ENCODE results near the gene CUL4A.
"Not testable (repeated sequence)": the region's sequence is repeated elsewhere in the genome, so short reads cannot be mapped to it uniquely, and the experiment has no call there.

The CUL4A gene

DNA sequence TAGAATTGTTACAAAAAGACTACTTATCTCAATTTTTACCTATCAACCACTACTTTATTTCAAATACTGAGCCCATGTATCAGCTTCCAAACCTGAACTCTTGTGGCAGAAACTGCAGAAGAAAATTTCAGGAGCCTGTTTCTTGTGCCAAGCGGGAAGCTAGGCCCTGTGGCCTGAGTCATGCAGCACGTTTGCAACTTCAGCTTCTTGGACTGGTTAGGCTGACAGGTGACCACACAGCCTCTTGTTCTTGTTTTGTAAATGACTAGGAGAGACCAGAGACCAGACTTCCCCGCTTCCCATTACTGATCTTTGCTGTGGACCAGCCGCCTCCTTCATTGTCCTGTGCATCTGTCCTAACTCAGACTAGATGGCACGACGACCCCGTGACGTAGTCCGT lies 84.3 kb downstream of the CUL4A start:
- peak; percentile 60 to 77 (median 74) for DNase-seq

DNA sequence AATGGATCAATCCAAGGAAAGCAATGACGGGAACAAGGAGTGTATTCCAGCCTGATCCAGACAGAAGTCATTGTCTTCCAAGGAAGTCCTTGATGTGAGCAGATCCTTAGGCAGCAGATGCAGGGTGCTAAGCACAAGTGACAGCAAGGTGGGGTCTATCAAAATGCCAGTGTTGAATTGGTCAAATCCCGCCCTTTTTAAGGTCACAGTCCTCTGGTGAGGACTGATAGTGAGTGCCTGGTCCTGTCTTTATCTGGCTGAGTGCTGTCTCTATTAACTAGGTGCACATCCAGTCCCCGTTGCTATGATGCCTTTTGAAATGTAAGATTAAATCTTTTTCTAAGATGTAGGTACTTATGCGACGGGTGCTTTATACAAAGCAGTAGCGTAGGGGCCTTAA lies 86.4 kb downstream of the CUL4A start:
- DNase-seq, result no peak

DNA sequence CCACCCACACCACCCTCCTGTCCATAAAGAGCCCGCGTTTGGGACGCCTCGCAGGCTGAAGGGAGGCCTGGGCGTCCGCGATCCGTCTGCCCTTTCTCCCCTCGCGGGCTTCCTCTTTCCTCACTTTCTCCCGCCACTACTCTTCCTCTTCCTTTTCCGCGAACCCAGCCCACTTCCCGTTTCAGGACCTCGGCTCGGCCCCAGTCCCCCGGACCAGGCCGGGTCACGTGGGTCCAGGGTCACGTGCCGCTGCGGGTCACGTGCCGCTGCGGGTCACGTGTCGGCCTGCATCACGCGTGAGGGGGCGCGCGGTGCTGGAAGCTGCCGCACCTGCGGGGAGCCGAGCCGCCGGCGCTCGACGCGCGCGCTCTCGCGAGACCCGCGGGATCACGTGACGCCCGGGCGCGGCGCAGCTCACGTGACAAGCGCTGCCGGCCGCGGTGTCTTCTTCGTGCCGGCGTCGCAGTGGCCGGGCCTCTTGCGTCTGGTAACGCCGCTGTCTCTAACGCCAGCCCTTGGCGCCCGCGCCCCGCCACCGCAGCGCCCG lies 87.5 kb downstream of the CUL4A start, which contains the start of gene LAMP1:
LAMP1 (plus strand) TSS at position 417 of the 547 bp plus-strand sequence. CDS start 196 bp downstream, outside the sequence.
- peak; percentile 99 for DNase-seq

DNA sequence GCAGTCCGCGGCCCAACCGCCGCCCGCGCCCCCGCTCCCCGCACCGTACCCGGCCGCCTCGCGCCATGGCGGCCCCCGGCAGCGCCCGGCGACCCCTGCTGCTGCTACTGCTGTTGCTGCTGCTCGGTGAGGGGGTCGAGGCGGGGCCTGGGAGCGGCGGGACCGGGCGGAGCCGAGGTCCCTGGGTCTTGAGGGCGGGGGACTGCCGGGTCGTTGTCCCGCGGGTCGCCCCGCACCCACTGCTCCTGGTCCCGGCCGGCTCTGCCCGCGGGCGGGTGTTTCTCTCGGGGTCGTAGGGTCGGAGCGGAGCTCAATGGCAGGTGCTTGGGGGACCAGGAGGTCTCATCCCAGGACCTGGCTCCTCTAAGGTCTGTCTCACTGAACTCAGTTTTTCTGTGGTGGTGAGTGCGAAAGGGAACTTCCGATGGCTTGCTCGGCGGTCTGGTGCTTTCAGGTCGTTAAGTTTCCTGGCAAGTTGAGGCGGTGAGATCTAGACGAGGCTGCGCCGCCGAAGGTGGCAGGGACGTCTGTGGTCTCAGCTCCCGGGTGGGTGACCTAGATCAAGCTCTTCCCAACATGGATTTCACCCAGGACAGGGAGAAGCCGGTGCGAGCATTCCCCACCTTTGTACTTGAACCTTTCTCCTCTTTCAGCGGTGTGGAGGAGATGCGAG lies 88.1 kb downstream of the CUL4A start:
- peak; percentile 56 to 69 (median 64) for DNase-seq

DNA sequence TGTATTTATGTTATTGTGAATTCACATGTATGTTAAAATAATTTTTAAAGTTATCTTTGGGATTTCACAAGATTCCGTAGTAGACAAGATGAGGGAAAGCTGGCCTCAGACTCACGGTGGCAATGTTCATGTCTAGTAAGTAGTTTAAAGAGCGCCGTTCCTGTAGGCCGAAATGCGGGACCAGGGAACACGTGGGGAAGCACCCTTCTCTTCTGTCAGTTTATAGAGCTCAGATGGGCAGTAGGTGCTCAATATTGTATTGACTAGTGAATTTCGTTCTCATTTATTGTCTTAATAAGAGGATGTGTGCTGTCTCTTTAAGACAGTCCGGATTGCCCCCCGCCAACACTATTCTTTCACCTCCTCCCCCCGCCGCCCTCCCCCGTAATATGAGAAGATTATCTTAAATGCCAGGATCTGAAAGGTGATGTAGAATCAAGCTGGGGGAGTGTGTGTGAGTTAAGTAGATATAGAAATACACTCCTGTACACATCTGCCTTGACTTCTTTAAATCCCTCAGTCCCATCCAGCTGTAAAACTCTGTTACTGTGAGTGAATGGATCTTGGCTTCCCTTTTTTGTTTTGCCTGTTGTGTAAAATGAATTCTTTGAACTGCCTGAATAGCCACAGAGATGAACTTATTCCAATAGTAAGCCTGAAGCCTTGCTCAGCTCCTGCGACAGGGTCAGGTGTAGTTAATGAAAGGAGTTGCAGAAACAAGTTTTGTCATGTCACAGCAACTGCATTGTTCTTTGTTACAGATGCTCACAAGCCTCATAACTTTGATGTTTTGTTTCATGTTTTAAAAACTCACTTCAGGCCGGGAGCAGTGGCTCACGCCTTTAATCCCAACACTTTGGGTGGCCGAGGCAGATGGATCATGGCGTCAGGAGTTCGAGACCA lies 88.9 kb downstream of the CUL4A start:
- peak; percentile 27 to 59 (median 46) for DNase-seq

DNA sequence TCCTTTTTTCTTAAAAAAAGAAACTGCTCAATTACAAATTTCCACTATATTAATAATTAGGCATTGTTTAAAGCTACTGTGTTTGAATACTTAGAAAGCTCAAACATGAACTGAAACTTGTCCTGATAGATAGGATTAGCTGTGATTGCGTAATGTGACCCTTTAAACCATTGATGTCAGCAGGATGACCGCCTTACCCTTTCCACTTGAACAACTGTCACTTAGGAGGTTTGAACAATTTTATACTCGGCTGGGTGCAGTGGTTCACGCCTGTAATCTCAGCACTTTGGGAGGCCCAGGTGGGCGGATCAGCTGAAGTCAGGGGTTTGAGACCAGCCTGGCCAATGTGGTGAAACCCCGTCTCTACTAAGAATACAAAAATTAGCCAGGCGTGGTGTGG lies 90.5 kb downstream of the CUL4A start:
- peak; percentile 76 to 94 (median 86) for DNase-seq

DNA sequence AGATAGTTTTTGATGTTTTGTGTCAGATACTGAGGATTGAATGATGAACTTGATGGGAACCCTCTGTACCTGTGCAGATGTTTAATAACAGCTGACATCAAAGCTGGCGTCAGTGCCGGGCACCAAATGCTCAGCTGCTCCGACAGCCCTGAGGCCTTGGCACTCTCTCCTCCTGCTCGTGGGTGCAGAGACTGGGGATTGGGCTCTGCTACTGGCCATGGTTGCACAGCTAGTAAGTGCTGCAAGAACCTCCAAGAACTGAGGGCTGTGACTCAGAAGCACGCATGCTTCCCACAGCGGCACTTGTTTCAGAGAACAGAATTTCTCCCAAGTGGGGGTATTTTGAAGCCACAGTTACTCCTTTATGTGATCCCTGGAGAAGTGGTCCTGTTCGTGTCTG lies 93.6 kb downstream of the CUL4A start:
- peak in 3 of 4 experiments; percentile 30 to 55 (median 46) for DNase-seq

DNA sequence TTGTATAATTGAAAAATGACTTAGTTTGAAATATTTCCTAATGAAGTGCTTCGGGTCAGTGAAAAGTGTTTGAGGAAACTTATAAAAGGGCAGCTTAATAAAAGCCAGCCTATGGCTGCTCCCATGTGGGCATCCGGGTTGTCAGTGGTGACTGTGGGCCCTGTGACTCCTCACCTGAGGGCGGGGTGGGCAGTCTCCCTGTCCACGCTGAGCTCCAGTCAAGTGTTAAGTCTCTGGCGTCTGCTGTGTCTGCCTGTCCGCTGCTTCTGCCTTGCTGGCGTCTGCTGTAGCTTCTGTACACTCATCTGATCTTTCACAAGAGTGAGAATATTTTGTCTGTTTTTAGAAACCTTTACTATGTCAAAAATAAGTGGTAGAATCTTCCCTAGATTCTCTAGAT lies 94.7 kb downstream of the CUL4A start:
- no peak for DNase-seq

DNA sequence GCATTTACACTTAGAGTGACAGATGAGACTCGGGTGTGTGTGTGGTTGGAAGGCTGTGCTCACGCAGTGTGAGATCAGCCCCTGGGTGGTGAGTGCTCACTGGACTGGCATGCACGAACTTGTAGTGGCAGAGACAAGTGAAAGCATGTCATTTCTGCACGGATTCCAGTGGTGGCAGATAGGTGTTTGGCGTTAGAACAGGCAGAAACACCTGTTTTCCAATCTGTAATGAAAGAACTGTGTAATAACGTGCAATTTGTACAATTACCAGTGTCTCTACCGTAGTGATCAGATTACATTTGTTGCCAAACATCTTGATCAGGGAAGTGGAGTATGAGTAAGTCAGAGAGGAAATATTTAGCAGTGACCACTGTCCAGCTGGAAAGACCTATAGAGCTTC lies 95.8 kb downstream of the CUL4A start:
- peak in 1 of 4 experiments; percentile 14 for DNase-seq

DNA sequence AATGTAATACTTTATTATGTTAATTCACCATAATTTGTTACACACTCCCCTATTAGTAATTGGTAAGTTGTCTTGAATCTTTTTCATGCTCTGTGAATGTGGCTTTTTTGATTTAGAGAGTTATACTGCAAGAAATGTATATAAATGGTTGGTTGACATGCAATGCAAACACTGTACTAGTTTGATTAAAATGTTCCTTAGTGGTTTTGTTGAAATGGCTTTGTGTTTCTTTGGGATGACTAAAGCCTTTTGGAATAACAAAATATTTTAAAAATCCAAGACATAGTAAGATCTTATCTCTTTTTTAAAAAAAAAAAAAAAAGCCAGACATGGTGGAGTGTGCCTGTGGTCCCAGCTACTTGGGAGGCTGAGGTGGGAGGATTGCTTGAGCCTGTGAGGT lies 98.1 kb downstream of the CUL4A start:
- no peak for DNase-seq

DNA sequence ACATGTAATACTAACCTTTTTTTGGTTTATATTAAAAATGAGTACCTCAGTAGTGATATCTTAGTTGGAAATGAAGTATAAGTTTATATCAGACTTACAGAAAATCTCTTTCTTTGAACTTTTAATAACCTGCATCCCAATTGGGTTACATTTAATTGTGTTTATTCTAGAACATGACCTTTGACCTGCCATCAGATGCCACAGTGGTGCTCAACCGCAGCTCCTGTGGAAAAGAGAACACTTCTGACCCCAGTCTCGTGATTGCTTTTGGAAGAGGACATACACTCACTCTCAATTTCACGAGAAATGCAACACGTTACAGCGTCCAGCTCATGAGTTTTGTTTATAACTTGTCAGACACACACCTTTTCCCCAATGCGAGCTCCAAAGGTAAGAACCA lies 100.1 kb downstream of the CUL4A start:
- DNase-seq, result no peak

DNA sequence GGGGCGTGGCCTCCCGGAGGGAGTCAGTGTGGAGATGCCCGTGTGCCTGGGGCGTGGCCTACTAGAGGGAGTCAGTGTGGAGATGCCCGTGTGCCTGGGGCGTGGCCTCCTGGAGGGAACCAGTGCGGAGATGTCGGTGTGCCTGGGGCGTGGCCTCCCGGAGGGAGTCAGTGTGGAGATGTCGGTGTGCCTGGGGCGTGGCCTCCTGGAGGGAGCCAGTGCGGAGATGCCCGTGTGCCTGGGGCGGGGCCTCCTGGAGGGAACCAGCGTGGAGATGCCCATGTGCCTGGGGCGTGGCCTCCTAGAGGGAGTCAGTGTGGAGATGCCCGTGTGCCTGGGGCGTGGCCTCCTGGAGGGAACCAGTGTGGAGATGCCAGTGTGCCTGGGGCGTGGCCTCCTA lies 104.7 kb downstream of the CUL4A start:
- not testable (repeated sequence) for DNase-seq

DNA sequence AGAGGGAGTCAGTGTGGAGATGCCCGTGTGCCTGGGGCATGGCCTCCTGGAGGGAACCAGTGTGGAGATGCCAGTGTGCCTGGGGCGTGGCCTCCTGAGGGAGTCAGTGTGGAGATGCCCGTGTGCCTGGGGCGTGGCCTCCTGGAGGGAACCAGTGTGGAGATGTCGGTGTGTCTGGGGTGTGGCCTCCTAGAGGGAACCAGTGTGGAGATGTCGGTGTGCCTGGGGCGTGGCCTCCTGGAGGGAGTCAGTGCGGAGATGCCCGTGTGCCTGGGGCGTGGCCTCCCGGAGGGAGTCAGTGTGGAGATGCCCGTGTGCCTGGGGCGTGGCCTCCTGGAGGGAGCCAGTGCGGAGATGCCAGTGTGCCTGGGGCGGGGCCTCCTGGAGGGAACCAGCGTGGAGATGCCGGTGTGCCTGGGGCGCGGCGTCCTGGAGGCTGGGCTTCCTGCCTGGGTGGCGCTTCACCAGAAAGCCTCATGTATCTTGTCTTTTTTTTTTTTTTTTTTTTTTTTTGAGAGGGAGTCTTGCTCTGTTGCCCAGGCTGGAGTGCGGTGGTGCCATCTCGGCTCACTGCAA lies 105.6 kb downstream of the CUL4A start:
- DNase-seq, result peak in 3 of 4 experiments; percentile 18 to 28 (median 23)

DNA sequence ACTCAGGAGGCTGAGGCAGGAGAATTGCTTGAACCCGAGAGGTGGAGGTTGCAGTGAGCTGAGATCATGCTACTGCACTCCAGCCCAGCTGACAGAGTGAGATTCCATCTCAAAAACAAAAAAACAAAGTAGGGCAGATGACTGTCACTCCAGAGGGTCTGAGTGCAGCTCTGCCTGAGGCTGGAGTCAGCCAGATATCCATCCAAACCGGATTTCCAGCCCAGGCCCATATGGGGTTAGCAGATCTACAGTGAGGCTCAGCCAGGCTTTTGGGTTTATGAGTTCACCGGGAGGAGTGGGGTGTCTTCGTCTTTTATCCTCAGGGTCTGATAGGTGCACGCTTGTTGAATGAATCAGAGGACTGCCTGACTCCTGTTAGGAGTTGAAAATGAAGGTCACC lies 106.6 kb downstream of the CUL4A start:
- DNase-seq, result no peak

Data from suppressor macrophage (primary cell).